Hippocampal formation (tissue), 2 donors: ENCODE results near the gene PDGFD.

Experiments used
- DNase-seq, 2 donors: peaks; one replicate each; lab custom pipeline; 2025; lab: John Stamatoyannopoulos, UW

Gene PDGFD

GRCh38 chr11:103958475-103959215 lies 205.3 kb downstream of the PDGFD start:
- no peak for DNase-seq

- no peak for DNase-seq
Observed at GRCh38 chr11:103953797-103954486, 210.0 kb downstream of the PDGFD start.

DNA sequence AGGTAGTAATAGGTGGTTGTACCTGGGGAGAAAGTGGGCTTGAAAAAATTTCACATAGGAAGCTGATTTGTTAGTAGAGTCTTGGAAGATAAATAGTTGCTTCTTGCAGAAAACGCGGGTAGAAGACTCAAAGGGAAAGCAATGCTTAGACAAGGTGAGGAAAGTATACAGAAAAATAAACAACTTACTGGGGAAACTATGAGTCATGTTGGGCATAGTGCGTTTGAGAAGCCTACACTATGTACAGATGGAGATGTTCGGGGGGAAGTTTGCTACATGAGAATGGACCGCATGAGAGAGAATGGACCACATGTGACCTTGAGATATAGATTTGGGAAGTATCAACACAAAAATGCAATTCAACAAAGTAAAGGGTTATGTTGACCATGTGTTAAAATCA lies 214.2 kb downstream of the PDGFD start:
- DNase-seq = no peak

GRCh38 chr11:103948187-103948763 lies 215.7 kb downstream of the PDGFD start:
- no peak for DNase-seq

DNA sequence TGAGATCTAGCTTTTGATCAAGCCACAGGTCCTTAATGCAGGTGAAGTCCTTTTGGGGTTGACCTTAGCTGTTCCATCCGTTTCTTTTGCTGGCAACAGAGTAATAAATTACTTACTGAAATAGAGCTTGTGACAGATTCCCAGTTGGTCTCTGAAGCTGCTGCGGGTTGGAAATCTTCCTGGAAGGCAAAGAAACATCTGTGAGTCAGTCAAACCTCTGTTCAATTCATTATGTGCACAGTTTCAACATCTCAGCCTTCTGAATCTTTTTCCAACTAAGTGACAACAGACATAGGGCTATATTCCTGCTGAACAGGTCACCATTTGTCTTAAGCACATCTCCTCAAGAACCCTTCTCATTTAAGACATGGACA lies 216.4 kb downstream of the PDGFD start:
- DNase-seq = no peak

GRCh38 chr11:103946793-103947545 lies 217.0 kb downstream of the PDGFD start:
- DNase-seq = no peak

DNA sequence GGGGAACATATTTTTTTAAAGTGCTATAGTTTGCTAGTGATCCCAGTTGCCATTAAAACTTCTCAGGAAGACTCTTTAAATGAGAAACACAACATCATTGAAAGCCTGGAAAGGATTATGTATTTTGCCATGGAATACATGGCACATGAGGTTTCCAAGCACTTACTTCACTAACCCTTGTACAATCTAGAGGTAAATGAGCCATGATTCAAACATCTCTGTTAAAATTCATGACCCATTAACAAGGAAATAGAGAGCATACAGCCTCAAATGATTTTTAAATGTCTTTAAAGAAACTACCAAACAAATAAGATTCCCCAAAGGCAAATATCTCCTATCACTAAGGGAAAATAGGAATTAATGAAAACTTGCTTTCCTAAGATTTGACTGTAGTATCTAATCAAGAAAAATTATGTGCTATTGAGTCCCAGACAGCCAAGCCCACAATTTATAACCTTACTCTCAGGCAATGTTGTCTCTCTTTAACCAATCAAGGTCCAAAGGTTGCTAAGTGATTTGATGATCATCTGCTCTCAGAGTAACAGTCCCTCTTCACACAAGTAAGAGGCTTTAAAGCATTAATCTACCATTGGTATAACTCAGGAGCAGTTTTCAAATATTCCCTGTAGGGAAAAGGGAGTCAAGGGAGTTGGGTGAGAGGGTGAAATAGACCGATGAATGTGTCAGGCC lies 219.6 kb downstream of the PDGFD start:
- DNase-seq = no peak

GRCh38 chr11:103942646-103943045 lies 221.3 kb downstream of the PDGFD start:
- no peak for DNase-seq

GRCh38 chr11:103940551-103940950 lies 223.4 kb downstream of the PDGFD start:
- DNase-seq = no peak

DNA sequence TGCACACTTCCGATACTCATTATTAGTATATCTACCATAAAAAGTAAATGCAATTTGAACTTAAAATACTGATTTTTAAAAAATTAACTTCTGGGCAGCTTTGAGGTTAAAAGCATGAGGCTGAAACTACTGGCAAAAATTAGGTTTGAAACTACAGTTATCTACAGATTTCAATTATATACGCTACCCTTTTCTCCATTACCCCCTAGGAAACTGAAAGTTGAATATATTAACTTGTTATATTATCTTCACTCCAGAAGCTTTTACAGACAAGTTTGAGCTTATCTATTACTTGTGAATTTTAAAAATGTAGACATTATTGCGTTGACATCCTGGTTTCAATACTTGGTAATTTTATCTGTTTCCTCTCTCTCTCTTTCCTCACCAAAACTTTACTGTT lies 224.3 kb downstream of the PDGFD start:
- DNase-seq = no peak

GRCh38 chr11:103936059-103936458 lies 227.9 kb downstream of the PDGFD start:
- DNase-seq = no peak

- DNase-seq = no peak
Observed at GRCh38 chr11:103935219-103935618, 228.7 kb downstream of the PDGFD start.

GRCh38 chr11:103929170-103929903 lies 234.6 kb downstream of the PDGFD start:
- DNase-seq = no peak

- DNase-seq = no peak
Observed at GRCh38 chr11:103928802-103929161, 235.2 kb downstream of the PDGFD start.

DNA sequence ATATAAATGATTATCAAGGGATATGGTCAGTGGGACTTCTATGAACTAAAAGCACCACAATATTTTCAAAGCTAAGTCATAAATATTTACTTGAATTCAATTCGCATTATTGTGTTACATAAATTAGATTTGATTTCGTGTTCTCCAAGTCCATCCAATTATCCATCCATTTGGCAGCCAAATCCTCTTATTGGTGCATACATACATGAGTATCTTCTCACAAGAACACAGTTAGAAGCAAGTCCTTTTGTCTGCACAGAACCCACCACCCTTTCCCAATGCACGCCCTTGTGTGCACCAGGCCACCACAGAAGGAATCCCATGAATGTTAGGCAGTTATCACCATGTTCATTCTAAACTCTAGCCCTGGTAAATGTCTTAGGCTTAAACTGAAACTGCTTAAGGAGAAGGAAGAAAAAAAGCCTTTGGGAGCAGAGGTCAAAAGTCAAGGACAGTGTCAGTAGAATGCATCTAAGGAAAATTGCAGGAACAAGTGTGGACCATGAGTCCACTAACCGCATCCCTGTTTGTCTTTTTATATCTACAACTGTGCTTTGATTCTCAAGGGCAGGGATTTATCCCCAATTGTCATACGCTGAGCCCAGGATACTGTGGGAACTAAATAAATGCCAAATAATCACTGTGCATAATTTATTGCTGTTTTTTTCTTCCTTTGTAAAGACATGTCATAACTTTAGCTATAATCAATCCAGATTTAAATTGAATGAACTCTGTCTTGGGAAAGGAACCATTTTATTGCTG lies 235.7 kb downstream of the PDGFD start:
- DNase-seq = no peak

DNA sequence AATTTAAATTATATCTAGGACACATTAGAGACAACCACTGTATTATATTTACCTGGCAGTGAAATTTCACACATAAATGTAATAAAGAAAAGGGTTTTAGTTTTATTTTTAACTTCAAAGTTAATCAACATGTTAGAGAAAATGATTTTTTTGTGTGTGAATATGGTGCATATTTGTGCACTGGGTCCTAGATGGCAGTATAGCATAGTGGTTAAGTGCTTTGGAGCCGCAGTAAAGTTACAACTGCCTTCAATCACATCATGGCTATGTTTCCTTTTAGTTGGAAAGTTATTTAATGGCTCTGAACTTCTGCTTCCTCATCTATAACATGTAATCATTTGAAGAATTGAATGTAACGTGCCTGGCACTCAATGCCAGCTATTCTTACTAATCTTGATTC lies 236.4 kb downstream of the PDGFD start:
- DNase-seq = peak in 1 of 2 donors; percentile 9

GRCh38 chr11:103926990-103927389 lies 237.0 kb downstream of the PDGFD start:
- DNase-seq = no peak

DNA sequence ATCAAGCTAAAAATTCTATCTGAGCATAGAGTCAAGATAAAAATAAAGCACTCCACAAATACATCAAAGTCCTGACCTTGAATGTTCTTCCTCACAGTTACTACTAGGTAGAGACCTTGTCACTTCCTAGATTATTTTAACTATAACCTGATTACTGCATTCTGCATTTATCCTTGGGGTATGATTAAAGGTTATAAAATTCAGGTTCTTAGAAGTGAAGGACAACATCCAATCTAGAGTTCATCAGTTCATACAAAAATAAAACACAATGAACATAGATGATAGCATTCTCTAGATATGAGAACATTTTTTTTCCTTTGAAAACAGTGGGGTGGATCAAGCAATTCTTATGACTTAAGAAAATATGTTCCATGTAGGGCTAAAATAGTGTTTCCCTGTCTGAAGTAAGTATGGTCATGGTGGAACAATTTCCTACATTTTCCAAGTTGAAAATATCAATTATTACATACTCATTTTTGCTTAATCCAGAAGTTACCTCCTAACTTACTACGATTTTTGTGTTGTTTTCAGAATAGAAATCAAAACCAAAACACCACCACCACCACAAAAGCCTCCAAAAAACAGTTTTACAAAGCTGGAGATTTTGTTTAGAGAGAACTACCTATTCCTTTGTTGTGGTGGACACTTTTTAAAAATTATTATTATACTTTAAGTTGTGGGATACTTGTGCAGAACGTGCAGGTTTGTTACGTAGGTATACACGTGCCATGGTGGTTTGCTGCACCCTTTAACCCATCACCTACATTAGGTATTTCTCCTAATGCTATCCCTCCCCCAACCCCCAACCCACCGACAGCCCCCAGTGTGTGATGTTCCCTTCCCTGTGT lies 239.6 kb downstream of the PDGFD start:
- no peak for DNase-seq

DNA sequence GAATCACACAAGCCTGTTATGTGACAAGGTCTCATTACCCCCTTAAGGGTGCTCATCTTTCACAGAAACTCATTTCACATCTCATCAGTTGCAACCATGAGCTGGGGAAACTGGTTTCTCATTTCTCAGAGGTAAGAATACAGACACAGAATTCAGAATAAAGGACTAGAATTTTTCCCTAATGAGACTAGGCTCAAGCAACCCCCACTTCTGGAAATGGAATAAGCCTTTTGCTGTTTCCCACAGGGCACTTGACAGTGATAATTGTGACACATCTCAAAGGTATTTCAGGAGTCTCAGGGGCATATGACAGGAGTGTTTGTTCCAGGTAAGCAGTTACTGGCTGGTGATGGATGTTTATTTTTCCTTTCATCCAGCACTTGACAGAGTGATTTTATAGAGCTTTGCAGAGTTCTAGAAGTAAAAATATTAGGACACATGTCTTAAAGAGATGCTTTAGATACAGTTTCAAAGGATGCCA lies 240.5 kb downstream of the PDGFD start:
- no peak for DNase-seq
